ENCODE measurements around the gene MORN5. TPM values are rescaled to one million over a fixed set of nuclear protein-coding genes. Genes with fewer than 3 reads are reported as not detected.

Gene MORN5
- total RNA-seq, 2 donors from 2014 or later = 2.1 TPM; not detected in 1

- 3% methylated on average over 68 of the region's 70 CpGs for WGBS
- peaks cover 5% of the 10 kb centered on the region for H3K4me1 ChIP-seq (replicated peaks)
- no peak for DNase-seq (ENCODE audit: low spot score)
- TF ChIP-seq POLR2AphosphoS5 (IDR thresholded peaks at IDR 0.05) = no peak
- no peak for TF ChIP-seq CTCF (IDR thresholded peaks at IDR 0.05)
- no peak for TF ChIP-seq POLR2A (IDR thresholded peaks at IDR 0.05)
- H3K27ac ChIP-seq = no peak within 1 kb of the TSS
- H3K36me3 ChIP-seq = no peaks in the 10 kb centered on the region
- peaks cover 26% of the 10 kb centered on the region for H3K27me3 ChIP-seq (replicated peaks; ENCODE audit: insufficient read depth)
- intact Hi-C loops (cut with DNase I) = no loop called here
- H3K4me3 ChIP-seq = peak within 1 kb of the TSS; percentile 18 to 33
- H3K9me3 ChIP-seq = no peaks in the 10 kb centered on the region
These were observed 69.1 kb downstream of the MORN5 start, which contains the start of gene LHX6 for GRCh38 chr9:122228568-122229484. TSS of gene LHX6 (minus strand) at chr9:122228957. CDS start at chr9:122228740, 217 bp downstream.

GRCh38 chr9:122229485-122229837, 69.8 kb downstream of the MORN5 start:
- no peaks in the 10 kb centered on the region for H3K9me3 ChIP-seq

GRCh38 chr9:122232796-122233306, 73.1 kb downstream of the MORN5 start:
- H3K27ac ChIP-seq = no peak overlapping the region
- intact Hi-C loops (cut with DNase I) = no loop called here
- H3K9me3 ChIP-seq = no peaks in the 10 kb centered on the region
- H3K27me3 ChIP-seq (replicated peaks; ENCODE audit: insufficient read depth) = no peaks in the 10 kb centered on the region
- H3K36me3 ChIP-seq = no peaks in the 10 kb centered on the region
- TF ChIP-seq CTCF (IDR thresholded peaks at IDR 0.05) (no peak), POLR2AphosphoS5 (IDR thresholded peaks at IDR 0.05) (no peak), POLR2A (IDR thresholded peaks at IDR 0.05) (no peak)
- no peak overlapping the region for H3K4me3 ChIP-seq
- no peak for DNase-seq (ENCODE audit: low spot score)
- WGBS = 57% methylated on average over 6 of the region's 6 CpGs
- H3K4me1 ChIP-seq (replicated peaks) = peaks cover 5% of the 10 kb centered on the region

More at GRCh38 chr9:122229485-122229837, 69.8 kb downstream of the MORN5 start:
- WGBS = 52% methylated on average over 4 of the region's 4 CpGs
- no peak for DNase-seq (ENCODE audit: low spot score)
- peaks cover 5% of the 10 kb centered on the region for H3K4me1 ChIP-seq (replicated peaks)
- intact Hi-C loops (cut with DNase I) = no loop called here
- TF ChIP-seq POLR2AphosphoS5 (IDR thresholded peaks at IDR 0.05) = no peak
- no peak for TF ChIP-seq CTCF (IDR thresholded peaks at IDR 0.05)
- no peak for TF ChIP-seq POLR2A (IDR thresholded peaks at IDR 0.05)
- no peaks in the 10 kb centered on the region for H3K36me3 ChIP-seq
- H3K27me3 ChIP-seq (replicated peaks; ENCODE audit: insufficient read depth) = peaks cover 25% of the 10 kb centered on the region
- H3K4me3 ChIP-seq = no peak overlapping the region
- no peak overlapping the region for H3K27ac ChIP-seq

GRCh38 chr9:122234022-122234748, 74.5 kb downstream of the MORN5 start:
- H3K36me3 ChIP-seq = no peaks in the 10 kb centered on the region
- no peak for DNase-seq (ENCODE audit: low spot score)
- H3K4me1 ChIP-seq (replicated peaks) = no peaks in the 10 kb centered on the region
- TF ChIP-seq POLR2AphosphoS5 (IDR thresholded peaks at IDR 0.05) = no peak
- no peak for TF ChIP-seq POLR2A (IDR thresholded peaks at IDR 0.05)
- no peak for TF ChIP-seq CTCF (IDR thresholded peaks at IDR 0.05)
- WGBS = 83% methylated on average over 7 of the region's 7 CpGs
- H3K4me3 ChIP-seq = no peak overlapping the region
- no peaks in the 10 kb centered on the region for H3K27me3 ChIP-seq (replicated peaks; ENCODE audit: insufficient read depth)
- intact Hi-C loops (cut with DNase I) = no loop called here
- no peak overlapping the region for H3K27ac ChIP-seq
- H3K9me3 ChIP-seq = no peaks in the 10 kb centered on the region
